Cardiac muscle cell (in vitro differentiated cells and primary cell): Measurements from ENCODE around the gene FAM78A. TPM values are rescaled to one million over a fixed set of nuclear protein-coding genes. Genes with fewer than 3 reads are reported as not detected.
"Not testable (repeated sequence)": the region's sequence is repeated elsewhere in the genome, so short reads cannot be mapped to it uniquely, and the experiment has no call there.

Source experiments
- DNase-seq, 2 donors: peaks; one replicate each; pipeline versions ENCODE4 v3.0.0 to v3.0.0-alpha.2; 2010 to 2017; ENCODE audit warnings: low read depth in 1 of 2, low spot score in 1 of 2
- H3K27ac ChIP-seq: fragments of 200-600 bp; sonication (generic); 2 replicates; pipeline ENCODE4 v1.5.1; 2016
- H3K27me3 ChIP-seq: fragments of 200-600 bp; sonication (generic); 2 replicates; pipeline ENCODE4 v1.6.0; 2016; ENCODE audit warnings: control low read depth
- H3K36me3 ChIP-seq: fragments of 200-600 bp; sonication (generic); 2 replicates; pipeline ENCODE4 v1.5.1; 2016; ENCODE audit warnings: control low read depth
- H3K4me1 ChIP-seq: fragments of 200-600 bp; sonication (generic); 2 replicates; pipeline ENCODE4 v1.8.1; 2017; ENCODE audit warnings: low read depth, mild to moderate bottlenecking, mixed run types
- H3K4me3 ChIP-seq: fragments of 200-600 bp; sonication (generic); 2 replicates; pipeline ENCODE4 v1.5.1; 2016; ENCODE audit warnings: mild to moderate bottlenecking
- H3K9me3 ChIP-seq: fragments of 200-600 bp; sonication (generic); 2 replicates; pipeline ENCODE4 v1.5.1; 2017; ENCODE audit warnings: low read depth, mild to moderate bottlenecking, control low read depth
- CTCF ChIP-seq: IDR thresholded peaks from 2 replicates; pipeline ENCODE4 v1.5.1; 2012; ENCODE audit warnings: low read depth, mild to moderate bottlenecking, low read length
- polyA plus RNA-seq: library from polyadenylated mRNA; unstranded; fragments of >200 nt; fragmentation: Nextera tagmentation; extraction: Ambion mirVana; gene quantifications from 2 replicates; pipeline ENCODE4 v1.2.1, GENCODE V29; 2016
- total RNA-seq: library from RNA; depleted of rRNA; stranded (reverse); fragments of >200 nt; gene quantifications from 2 replicates; pipeline ENCODE4 v1.2.3, GENCODE V29; 2016

Gene FAM78A
- total and polyA plus RNA-seq, 2 experiments from 2014 or later, result 21.5 to 42.6 TPM

DNA sequence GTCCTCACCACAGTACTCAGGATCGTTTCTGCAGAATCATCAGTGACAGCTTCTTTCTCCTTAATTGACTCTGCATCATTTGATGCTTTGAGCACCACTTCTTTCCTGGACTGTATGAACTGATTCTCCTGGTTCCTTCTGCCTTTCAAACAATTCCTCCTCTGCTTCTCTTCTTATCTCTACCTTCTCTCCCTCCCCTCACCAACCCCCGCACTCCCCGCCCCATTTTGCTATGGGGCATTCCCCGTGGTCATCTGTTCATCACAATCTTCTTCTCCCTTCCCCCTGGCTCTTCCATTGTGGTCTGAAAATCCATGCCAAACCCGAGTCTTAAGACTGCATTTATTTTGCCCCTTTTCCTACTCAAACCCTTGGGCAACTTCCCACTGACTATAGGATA lies 57.9 kb downstream of the FAM78A start:
- DNase-seq, result no peak
- no peaks in the 10 kb centered on the region for H3K36me3 ChIP-seq

DNA sequence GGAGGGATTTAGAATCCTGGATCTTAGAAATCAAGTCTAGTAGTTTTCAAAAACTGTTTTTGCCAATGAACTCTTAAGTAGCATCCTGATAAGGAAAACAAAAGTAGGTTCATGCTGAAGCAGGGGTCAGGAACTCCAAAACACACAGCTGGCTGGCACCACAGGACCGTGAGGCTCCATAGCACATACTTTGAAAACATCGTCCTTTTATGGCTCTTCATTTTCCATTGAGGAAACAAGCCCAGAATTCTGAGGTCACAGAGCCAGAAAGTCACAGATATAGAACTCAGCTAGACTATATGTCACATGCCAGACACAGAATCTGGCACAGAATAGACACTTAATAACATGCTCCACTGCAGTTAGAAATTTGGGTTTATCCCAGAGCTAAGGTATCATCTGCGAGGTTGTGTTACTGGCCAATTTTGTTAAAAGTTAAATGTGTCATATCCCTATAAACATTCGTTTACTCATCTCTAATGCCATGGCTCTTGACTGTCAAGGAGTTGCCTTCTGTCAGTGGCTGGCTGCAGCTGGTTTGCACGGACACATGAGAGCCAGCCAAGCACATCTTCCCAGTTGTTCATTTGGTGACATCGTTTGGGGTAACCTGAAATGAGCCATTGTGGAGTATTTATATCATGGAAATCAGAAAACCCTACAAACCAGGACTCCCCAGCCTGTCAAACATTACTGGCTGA lies 58.8 kb downstream of the FAM78A start:
- Histone ChIP-seq H3K4me1 (peaks cover 22% of the 10 kb centered on the region), H3K27me3 (no peaks in the 10 kb centered on the region), H3K27ac (peak overlapping the region; percentile 55), H3K36me3 (no peaks in the 10 kb centered on the region), H3K9me3 (no peaks in the 10 kb centered on the region), H3K4me3 (no peak overlapping the region)
- TF ChIP-seq CTCF, result no peak
- DNase-seq, result no peak

More for the DNA sequence above, 57.9 kb downstream of the FAM78A start:
- H3K4me1 ChIP-seq, result peaks cover 24% of the 10 kb centered on the region
- H3K27ac ChIP-seq, result peak overlapping the region; percentile 6
- no peaks in the 10 kb centered on the region for H3K9me3 ChIP-seq
- H3K27me3 ChIP-seq, result no peaks in the 10 kb centered on the region
- no peak overlapping the region for H3K4me3 ChIP-seq
- TF ChIP-seq CTCF, result no peak

DNA sequence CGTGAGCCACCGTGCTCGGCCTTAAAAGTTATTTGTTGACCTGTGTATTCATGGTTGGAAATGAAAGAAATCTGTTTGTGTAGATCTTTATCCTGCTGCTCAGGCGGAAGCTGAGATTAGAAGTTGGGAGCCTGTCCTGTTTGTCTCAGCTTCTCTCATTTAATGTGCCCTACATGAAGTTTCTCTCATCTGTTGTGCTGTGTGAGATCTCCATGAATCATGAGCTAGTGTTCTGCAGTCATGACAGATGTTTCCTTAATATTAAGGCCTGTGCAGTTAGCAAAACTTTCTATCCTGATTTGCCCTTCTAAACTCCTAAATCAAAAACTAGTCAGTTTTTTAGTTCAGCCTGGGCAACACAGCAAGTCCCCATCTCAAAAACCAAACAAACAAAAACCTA lies 59.5 kb downstream of the FAM78A start:
- no peak for DNase-seq
- H3K36me3 ChIP-seq, result no peaks in the 10 kb centered on the region
- TF ChIP-seq CTCF, result no peak
- H3K27me3 ChIP-seq, result no peaks in the 10 kb centered on the region
- peaks cover 17% of the 10 kb centered on the region for H3K4me1 ChIP-seq
- no peaks in the 10 kb centered on the region for H3K9me3 ChIP-seq
- peak overlapping the region; percentile 55 for H3K27ac ChIP-seq
- no peak overlapping the region for H3K4me3 ChIP-seq

GRCh38 chr9:131214876-131215275 lies 61.4 kb downstream of the FAM78A start:
- peaks cover 17% of the 10 kb centered on the region for H3K4me1 ChIP-seq
- no peaks in the 10 kb centered on the region for H3K27me3 ChIP-seq
- H3K9me3 ChIP-seq, result no peaks in the 10 kb centered on the region
- no peak overlapping the region for H3K27ac ChIP-seq
- no peaks in the 10 kb centered on the region for H3K36me3 ChIP-seq
- no peak for TF ChIP-seq CTCF
- no peak for DNase-seq
- no peak overlapping the region for H3K4me3 ChIP-seq

- no peaks in the 10 kb centered on the region for H3K27me3 ChIP-seq
- H3K4me1 ChIP-seq, result peaks cover 17% of the 10 kb centered on the region
- no peaks in the 10 kb centered on the region for H3K9me3 ChIP-seq
- DNase-seq, result no peak
- H3K27ac ChIP-seq, result no peak overlapping the region
- no peaks in the 10 kb centered on the region for H3K36me3 ChIP-seq
- H3K4me3 ChIP-seq, result no peak overlapping the region
- no peak for TF ChIP-seq CTCF
Observed at GRCh38 chr9:131214286-131214856, 61.9 kb downstream of the FAM78A start.

- not testable (repeated sequence) for DNase-seq, H3K4me1 ChIP-seq, H3K4me3 ChIP-seq, H3K27ac ChIP-seq, H3K9me3 ChIP-seq, H3K27me3 ChIP-seq
- peaks cover 10% of the 10 kb centered on the region for H3K36me3 ChIP-seq
Observed at GRCh38 chr9:131211920-131212319, 64.4 kb downstream of the FAM78A start.
